Heart right ventricle (tissue), 16 donors: ENCODE measurements around the gene DNAH14. TPM values are rescaled to one million over a fixed set of nuclear protein-coding genes. Genes with fewer than 3 reads are reported as not detected.

Experiments used
- ATAC-seq, 8 donors: fragments of 200-7000 bp; cut with Tn5 transposase; one replicate each; pipeline ENCODE4 v1.9.1; 2020; ENCODE audit warnings: mild to moderate bottlenecking in 8 of 8, moderate library complexity in 8 of 8, moderate number of reproducible peaks in 1 of 8
- DNase-seq, 2 donors: peaks; one replicate each; pipeline ENCODE4 v3.0.0-alpha.2; 2020
- H3K27ac ChIP-seq, 10 donors: fragments of 200-600 bp; sonication (generic) in 2 of 10; one replicate each; pipeline versions ENCODE4 v1.5.0 to v1.8.0; 2020 to 2022; ENCODE audit warnings: mild to moderate bottlenecking in 3 of 10
- H3K27me3 ChIP-seq, 7 donors: fragments of 200-600 bp; one replicate each; pipeline ENCODE4 v1.8.0; 2021 to 2022; ENCODE audit warnings: mild to moderate bottlenecking in 2 of 7
- H3K36me3 ChIP-seq, 9 donors: fragments of 200-600 bp; sonication (generic) in 1 of 9; one replicate each; pipeline versions ENCODE4 v1.5.0 to v1.8.0; 2020 to 2022; ENCODE audit warnings: mild to moderate bottlenecking in 2 of 9
- H3K4me1 ChIP-seq, 9 donors: fragments of 200-600 bp; sonication (generic) in 1 of 9; one replicate each; pipeline versions ENCODE4 v1.5.0 to v1.8.0; 2020 to 2022; ENCODE audit warnings: mild to moderate bottlenecking in 4 of 9
- H3K4me3 ChIP-seq, 10 donors: fragments of 200-600 bp; sonication (generic) in 2 of 10; one replicate each; pipeline versions ENCODE4 v1.5.0 to v1.8.0; 2020 to 2022; ENCODE audit warnings: mild to moderate bottlenecking in 7 of 10, moderate library complexity in 2 of 10
- H3K9me3 ChIP-seq, 11 donors: fragments of 200-600 bp in 10 of 11; sonication (generic) in 2 of 11; one replicate each; pipeline versions ENCODE4 v1.5.0 to v1.8.0; 2013 to 2022; ENCODE audit warnings: mild to moderate bottlenecking in 2 of 11, control low read depth in 1 of 11, moderate library complexity in 1 of 11
- CTCF ChIP-seq, 9 donors: fragments of 200-600 bp; sonication (generic) in 2 of 9; IDR thresholded peaks; one replicate each; pipeline versions ENCODE4 v1.5.0 to v1.8.0; 2021 to 2022; ENCODE audit warnings: antibody characterized with exemption in 9 of 9, mild to moderate bottlenecking in 5 of 9, moderate library complexity in 1 of 9
- WGBS, 2 donors: extraction: QIAGEN DNeasy Blood & Tissue Kit; methylation state at CpG; one replicate each; pipeline ENCODE4 v1.1.7; 2013; ENCODE audit warnings: inconsistent platforms in 1 of 2; 5-methylcytosine and 5-hydroxymethylcytosine counted together
- intact Hi-C, 10 donors: fragments of 100-400 bp; cut with DNase I; formaldehyde crosslinking; loops; one replicate each; pipeline versions ENCODE4 v1.11.1 to v1.14.2; 2022
- polyA plus RNA-seq, 2 donors: library from polyadenylated mRNA; stranded (reverse); fragments of 200-250 nt; gene quantifications; one replicate each; pipeline ENCODE4 v1.2.3, GENCODE V29; 2013
- total RNA-seq, 10 donors: library from RNA; stranded (reverse); fragmentation: NEBNext Ultra II Directional in 3 of 10; extraction: Animal tissue kit (Norgen Biotek cat#: 25700) in 3 of 10; gene quantifications; one replicate each; pipeline versions ENCODE4 v1.2.1 to v1.2.4, GENCODE V29; 2021 to 2023
- donor health status: Arrhythmogenic right ventricular cardiomyopathy.
- donor health status: ischemic (EF 13 %, LVEDD 7.1; RV severe dilation, severe dysfunction).
- donor health status: healthy with polysubstance abuse.
- donor health status: DM: no; HTN: yes; CAD: no.
- donor health status: DM: no; HTN: no; CAD: no.
- donor health status: ischemic (EF 25% LVEDD 6.9; RV normal size, moderate dysfunction).
- donor health status: ischemic (EF 25% LVEDD 5.7; RV mildly dilated, moderate dysfunction).
- donor health status: healthy.
- donor health status: DM: yes; HTN: yes; CAD: no.
- donor health status: Ischemic cardiomyopathy.
- donor health status: ischemic (EF 35%, LVEDD 5.7; RV mildly dilated, moderate dysfunction).
- donor health status: nonischemic (EF 11% LVEDD 7.7; RV severe dilation, severe dysfunction).
- donor health status: DM: yes; HTN: yes; CAD: no.
- donor health status: PGD.
- donor health status: ischemic (EF 29% LVEDD 5.4; RV normal size, mild dysfunction).
- donor health status: nonischemic (EF 23%, LVEDD 6.1; RV moderate dilation, normal function).

The DNAH14 gene
- total and polyA plus RNA-seq, 12 donors = 0.12 to 8.0 (median 2.0) TPM

- Histone ChIP-seq H3K27me3 (no peaks in the 10 kb centered on the region), H3K4me1 (peaks cover 9 to 57% (median 31%) of the 10 kb centered on the region in 9 donors), H3K36me3 (peaks cover 0 to 46% (median 9%) of the 10 kb centered on the region in 9 donors), H3K4me3 (no peak overlapping the region), H3K27ac (peak overlapping the region in 1 of 10 donors; percentile 73), H3K9me3 (no peaks in the 10 kb centered on the region)
- 73 to 80% methylated on average over 7 of the region's 7 CpGs for WGBS, 2 donors
- ATAC-seq (no peak), DNase-seq (no peak)
- intact Hi-C loops = no loop called here
- no peak for TF ChIP-seq CTCF (IDR thresholded peaks at IDR 0.05)
Observed at GRCh38 chr1:225422795-225423517, 493.5 kb downstream of the DNAH14 start.

- Histone ChIP-seq H3K36me3 (peaks cover 0 to 41% (median 7%) of the 10 kb centered on the region in 9 donors), H3K9me3 (no peaks in the 10 kb centered on the region), H3K27ac (peak overlapping the region in 1 of 10 donors; percentile 8), H3K4me3 (no peak overlapping the region), H3K27me3 (no peaks in the 10 kb centered on the region), H3K4me1 (peaks cover 9 to 57% (median 31%) of the 10 kb centered on the region in 9 donors)
- no peak for ATAC-seq
- no peak for DNase-seq
- no peak for TF ChIP-seq CTCF (IDR thresholded peaks at IDR 0.05)
- intact Hi-C loops = no loop called here
- 61 to 69% methylated on average over 2 of the region's 2 CpGs for WGBS, 2 donors
Observed at GRCh38 chr1:225423518-225423855, 494.0 kb downstream of the DNAH14 start.

- TF ChIP-seq CTCF (IDR thresholded peaks at IDR 0.05) = no peak
- peaks cover 0 to 29% (median 0%) of the 10 kb centered on the region in 9 donors for H3K36me3 ChIP-seq
- DNase-seq = no peak
- H3K4me3 ChIP-seq = peak overlapping the region in 1 of 10 donors; percentile 92
- 80 to 82% methylated on average over 6 of the region's 6 CpGs for WGBS, 2 donors
- no peaks in the 10 kb centered on the region for H3K27me3 ChIP-seq
- peaks cover 9 to 68% (median 41%) of the 10 kb centered on the region in 9 donors for H3K4me1 ChIP-seq
- H3K27ac ChIP-seq = peak overlapping the region in 1 of 10 donors; percentile 97
- no peaks in the 10 kb centered on the region for H3K9me3 ChIP-seq
- ATAC-seq = no peak
- intact Hi-C loops = no loop called here
Observed at GRCh38 chr1:225424562-225425200, 495.2 kb downstream of the DNAH14 start.

GRCh38 chr1:225425201-225425786, 495.8 kb downstream of the DNAH14 start:
- peaks cover 9 to 68% (median 41%) of the 10 kb centered on the region in 9 donors for H3K4me1 ChIP-seq
- H3K4me3 ChIP-seq = peak overlapping the region in 1 of 10 donors; percentile 92
- peak overlapping the region in 1 of 10 donors; percentile 97 for H3K27ac ChIP-seq
- H3K9me3 ChIP-seq = no peaks in the 10 kb centered on the region
- ATAC-seq = no peak
- no peak for DNase-seq
- 62 to 67% methylated on average over 5 of the region's 5 CpGs for WGBS, 2 donors
- intact Hi-C loops = no loop called here
- H3K36me3 ChIP-seq = peaks cover 0 to 23% (median 0%) of the 10 kb centered on the region in 9 donors
- no peaks in the 10 kb centered on the region for H3K27me3 ChIP-seq
- no peak for TF ChIP-seq CTCF (IDR thresholded peaks at IDR 0.05)
